T-helper 2 cell treated with Interferon-gamma antibody and Interleukin-4, amounts not matched to agents 5 μg/mL and 100 μg/mL, for 36 hours (primary cell): Measurements from ENCODE around the gene PARVG.

Source experiments
- DNase-seq: peaks from one replicate; pipeline ENCODE4 v3.0.0; 2021; ENCODE audit warnings: low spot score
- H3K27ac Mint-ChIP-seq: one replicate; pipeline ENCODE4 v1.8.0; 2021; ENCODE audit warnings: mild to moderate bottlenecking, mixed read lengths
- H3K27me3 Mint-ChIP-seq: one replicate; pipeline ENCODE4 v1.8.0; 2021; ENCODE audit warnings: low read depth, mixed read lengths
- H3K36me3 Mint-ChIP-seq: one replicate; pipeline ENCODE4 v1.8.0; 2021; ENCODE audit warnings: low read depth, mixed read lengths
- H3K4me1 Mint-ChIP-seq: one replicate; pipeline ENCODE4 v1.8.0; 2021; ENCODE audit warnings: low read depth, mixed read lengths
- H3K4me3 Mint-ChIP-seq: one replicate; pipeline ENCODE4 v1.8.0; 2022; ENCODE audit warnings: mild to moderate bottlenecking, moderate library complexity, mixed read lengths
- H3K9me3 Mint-ChIP-seq: one replicate; pipeline ENCODE4 v1.8.0; 2021; ENCODE audit warnings: mixed read lengths

Gene PARVG

DNA sequence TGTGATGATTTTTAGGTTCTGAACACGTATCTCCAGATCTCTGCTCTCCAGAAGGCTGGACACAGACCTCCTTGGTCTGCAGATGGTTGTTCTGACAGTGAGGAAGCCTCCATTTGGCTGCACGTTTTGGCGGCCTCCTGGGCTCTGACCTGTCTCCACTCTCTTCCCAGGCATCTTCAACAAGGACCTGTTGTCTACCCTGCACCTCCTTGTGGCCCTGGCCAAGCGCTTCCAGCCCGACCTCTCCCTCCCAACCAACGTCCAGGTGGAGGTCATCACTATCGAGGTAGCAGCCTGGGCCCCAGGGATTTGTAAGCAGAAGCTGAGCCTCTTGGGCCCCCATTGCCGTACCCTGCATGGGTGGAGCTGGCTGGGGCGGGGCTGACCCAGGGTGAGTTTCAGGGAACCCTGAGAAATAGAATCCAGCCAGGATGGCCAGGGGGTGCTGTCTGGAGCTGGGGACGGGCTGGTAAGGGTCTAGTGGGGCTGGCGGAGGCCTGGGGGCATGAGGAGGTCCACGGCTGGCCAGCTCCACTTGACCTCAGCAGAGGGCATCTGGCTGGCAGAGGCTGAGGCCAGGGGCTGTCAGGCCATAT is 9.8 kb downstream of the PARVG start:
- no peak for DNase-seq
- Mint-ChIP-seq H3K4me3 (no peak overlapping the region), H3K9me3 (no peaks in the 10 kb centered on the region), H3K36me3 (peaks cover 39% of the 10 kb centered on the region), H3K27ac (no peak overlapping the region), H3K4me1 (peaks cover 26% of the 10 kb centered on the region), H3K27me3 (no peaks in the 10 kb centered on the region)

DNA sequence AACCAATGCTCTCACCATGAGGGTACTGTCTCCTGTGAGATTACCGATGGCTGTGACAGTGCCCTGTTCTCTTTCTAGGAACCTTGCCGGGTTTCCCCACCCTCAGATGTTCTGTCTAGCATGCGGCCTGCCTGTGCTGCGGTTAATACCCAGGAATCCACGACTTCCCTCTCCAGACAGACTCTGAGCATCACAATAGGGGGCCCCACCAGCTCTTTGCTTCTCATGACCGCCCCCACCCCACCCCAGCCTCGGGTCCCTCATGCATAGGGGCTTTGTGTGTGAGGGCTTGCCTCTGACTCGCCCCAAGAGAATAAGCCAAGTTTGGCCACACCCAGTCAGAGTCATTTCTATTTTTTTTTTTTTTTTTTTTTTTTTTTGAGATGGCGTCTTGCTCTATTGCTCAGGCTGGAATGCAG is 10.3 kb downstream of the PARVG start:
- peaks cover 26% of the 10 kb centered on the region for H3K4me1 Mint-ChIP-seq
- DNase-seq: peak; percentile 49
- peak overlapping the region; percentile 52 for H3K27ac Mint-ChIP-seq
- peak overlapping the region; percentile 32 for H3K4me3 Mint-ChIP-seq
- H3K27me3 Mint-ChIP-seq: no peaks in the 10 kb centered on the region
- H3K9me3 Mint-ChIP-seq: no peaks in the 10 kb centered on the region
- peaks cover 37% of the 10 kb centered on the region for H3K36me3 Mint-ChIP-seq

DNA sequence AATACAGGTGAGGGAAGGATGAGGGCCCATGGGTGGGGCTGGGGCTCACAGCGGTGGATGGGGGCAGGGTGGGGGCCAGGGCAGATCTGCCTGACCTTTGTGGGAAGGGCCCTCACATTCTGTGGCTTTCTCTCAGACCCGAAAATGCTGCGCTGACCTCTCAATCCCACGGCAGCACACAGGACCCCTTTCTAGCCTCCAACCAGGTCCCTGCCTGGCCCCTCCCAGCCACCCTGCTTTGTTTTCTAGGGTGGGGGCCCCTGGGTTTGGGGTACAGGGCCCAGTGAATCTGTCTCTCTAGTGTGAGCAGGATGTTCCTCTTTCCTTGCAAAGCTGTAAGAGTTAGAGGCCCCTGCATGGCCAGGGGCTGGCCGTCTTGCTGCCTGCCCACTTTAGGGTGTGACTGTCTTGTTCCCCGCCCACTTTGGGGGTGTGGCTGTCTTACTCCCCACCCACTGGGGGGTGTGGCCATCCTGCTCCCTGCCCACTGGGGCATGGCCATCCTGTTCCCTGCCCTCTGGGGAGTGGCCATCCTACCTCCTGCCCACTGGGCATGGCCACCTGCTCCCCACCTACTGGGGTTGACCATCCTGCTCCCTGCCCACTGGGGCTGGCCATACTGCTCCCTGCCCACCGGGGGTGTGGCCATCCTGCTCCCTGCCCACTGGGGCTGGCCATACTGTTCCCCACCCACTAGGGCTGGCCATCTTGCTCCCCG is 11.5 kb downstream of the PARVG start:
- no peak overlapping the region for H3K27ac Mint-ChIP-seq
- H3K36me3 Mint-ChIP-seq: peaks cover 35% of the 10 kb centered on the region
- peaks cover 26% of the 10 kb centered on the region for H3K4me1 Mint-ChIP-seq
- H3K9me3 Mint-ChIP-seq: no peaks in the 10 kb centered on the region
- DNase-seq: peak; percentile 30
- H3K27me3 Mint-ChIP-seq: no peaks in the 10 kb centered on the region
- no peak overlapping the region for H3K4me3 Mint-ChIP-seq

DNA sequence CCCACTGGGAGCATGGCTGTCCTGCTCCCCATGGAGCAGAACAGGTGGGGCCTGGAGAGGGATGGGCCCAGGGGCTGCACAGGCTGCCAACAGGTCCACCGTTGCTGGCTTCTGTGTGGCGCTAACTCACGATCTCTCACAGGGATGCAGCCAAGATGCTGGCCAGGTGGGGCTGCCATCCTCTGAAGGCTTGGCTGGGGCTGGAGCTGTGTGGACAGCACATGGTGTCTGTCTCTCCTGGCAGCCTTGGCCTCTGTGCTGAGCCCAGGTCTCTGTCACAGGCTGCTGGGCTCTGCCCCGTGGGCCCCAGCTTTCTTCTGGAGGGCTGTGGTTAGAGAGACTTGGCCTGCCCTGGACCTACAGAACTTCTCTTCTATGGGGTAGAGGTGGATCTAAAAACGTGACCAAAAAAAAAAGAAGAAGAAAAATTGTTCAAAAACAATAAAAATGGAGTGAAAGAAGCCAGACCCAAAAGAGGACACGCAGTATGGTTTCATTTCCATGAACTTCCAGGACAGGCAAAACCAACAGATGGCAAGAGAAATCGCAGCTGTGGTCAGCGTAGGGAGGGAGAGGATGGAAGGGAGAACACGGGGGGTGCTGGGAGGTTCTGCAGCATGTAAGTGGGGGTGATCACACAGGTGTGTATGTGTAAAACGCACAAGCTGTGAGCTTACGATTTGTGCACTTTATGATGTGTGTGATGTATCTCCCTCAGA is 12.2 kb downstream of the PARVG start:
- Mint-ChIP-seq H3K36me3 (peaks cover 34% of the 10 kb centered on the region), H3K9me3 (no peaks in the 10 kb centered on the region), H3K27me3 (no peaks in the 10 kb centered on the region), H3K4me3 (peak overlapping the region; percentile 41), H3K4me1 (peaks cover 26% of the 10 kb centered on the region), H3K27ac (peak overlapping the region; percentile 58)
- no peak for DNase-seq

DNA sequence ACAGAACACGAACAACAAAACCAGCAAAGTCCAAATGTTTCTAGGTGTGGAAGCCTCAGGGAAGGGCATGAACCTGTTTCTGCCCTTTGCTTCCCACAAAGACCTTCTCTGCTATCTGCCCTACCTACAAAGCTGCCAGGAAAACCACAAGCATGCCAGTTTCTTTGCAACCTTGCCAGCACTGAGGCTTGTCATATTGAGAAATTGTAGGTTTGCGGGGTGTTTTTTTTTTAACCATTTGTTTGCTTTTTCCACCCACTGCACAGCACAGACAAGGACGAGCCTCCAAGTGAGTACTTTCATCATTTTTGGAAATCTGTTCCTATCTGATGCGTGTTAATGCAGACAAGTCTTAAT is 12.8 kb downstream of the PARVG start:
- peak overlapping the region; percentile 35 for H3K27ac Mint-ChIP-seq

DNA sequence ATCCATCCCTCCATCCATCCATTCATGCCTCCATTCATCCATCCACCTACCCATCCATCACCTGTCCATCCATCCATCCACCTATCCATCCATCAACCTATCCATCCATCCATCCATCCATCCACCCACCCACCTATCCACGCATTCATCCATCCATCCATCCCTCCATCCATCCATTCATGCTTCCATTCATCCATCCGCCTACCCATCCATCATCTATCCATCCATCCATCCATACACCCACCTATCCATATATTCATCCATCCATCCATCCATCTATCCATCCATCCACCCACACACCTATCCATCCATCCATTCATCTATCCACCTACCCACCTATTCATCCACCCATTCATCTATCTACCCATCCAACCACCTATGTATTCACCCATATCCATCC is 13.8 kb downstream of the PARVG start:
- no peak for DNase-seq
- H3K4me3 Mint-ChIP-seq: no peak overlapping the region
- peaks cover 28% of the 10 kb centered on the region for H3K4me1 Mint-ChIP-seq
- H3K9me3 Mint-ChIP-seq: no peaks in the 10 kb centered on the region
- no peak overlapping the region for H3K27ac Mint-ChIP-seq
- H3K27me3 Mint-ChIP-seq: no peaks in the 10 kb centered on the region
- peaks cover 44% of the 10 kb centered on the region for H3K36me3 Mint-ChIP-seq

More for the DNA sequence above, 12.8 kb downstream of the PARVG start:
- Mint-ChIP-seq H3K27me3 (no peaks in the 10 kb centered on the region), H3K36me3 (peaks cover 33% of the 10 kb centered on the region), H3K4me3 (peak overlapping the region; percentile 14), H3K4me1 (peaks cover 26% of the 10 kb centered on the region), H3K9me3 (no peaks in the 10 kb centered on the region)
- DNase-seq: peak; percentile 28

DNA sequence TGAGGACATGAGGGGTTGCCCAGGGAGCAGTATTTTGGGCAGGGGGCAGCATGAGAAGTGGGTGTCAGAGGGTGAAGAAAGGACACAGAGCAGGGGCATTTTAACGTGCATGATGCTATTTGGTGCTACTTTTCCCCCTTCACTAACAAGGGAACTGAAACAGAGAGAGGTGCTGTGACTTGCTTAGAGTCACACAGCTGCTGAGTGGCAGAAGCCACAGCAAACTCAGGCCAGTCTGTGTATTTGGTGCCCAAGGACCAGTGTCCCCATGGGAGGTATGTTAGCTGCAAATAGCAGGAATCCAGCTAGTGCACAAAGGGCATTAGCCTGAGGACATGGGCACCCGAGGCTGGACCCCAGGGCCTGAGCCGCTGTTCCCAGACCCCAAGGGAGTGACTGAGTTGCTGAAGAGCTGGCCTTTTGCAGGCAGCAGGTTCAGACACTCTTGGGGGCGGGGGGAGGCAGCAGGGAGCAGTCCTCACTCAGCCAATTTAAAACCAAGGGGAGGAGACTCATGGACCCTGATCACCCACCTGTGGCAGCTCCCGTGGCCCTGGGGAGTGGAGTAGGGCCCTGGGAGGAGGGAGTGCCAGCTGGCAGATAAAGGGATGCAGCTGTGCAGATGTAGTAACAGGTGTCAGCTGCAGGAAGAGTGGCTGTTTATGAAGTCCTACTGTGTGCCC is 14.6 kb downstream of the PARVG start:
- no peak overlapping the region for H3K27ac Mint-ChIP-seq
- no peaks in the 10 kb centered on the region for H3K9me3 Mint-ChIP-seq
- DNase-seq: no peak
- H3K4me1 Mint-ChIP-seq: peaks cover 32% of the 10 kb centered on the region
- H3K36me3 Mint-ChIP-seq: peaks cover 46% of the 10 kb centered on the region
- H3K27me3 Mint-ChIP-seq: no peaks in the 10 kb centered on the region
- no peak overlapping the region for H3K4me3 Mint-ChIP-seq

DNA sequence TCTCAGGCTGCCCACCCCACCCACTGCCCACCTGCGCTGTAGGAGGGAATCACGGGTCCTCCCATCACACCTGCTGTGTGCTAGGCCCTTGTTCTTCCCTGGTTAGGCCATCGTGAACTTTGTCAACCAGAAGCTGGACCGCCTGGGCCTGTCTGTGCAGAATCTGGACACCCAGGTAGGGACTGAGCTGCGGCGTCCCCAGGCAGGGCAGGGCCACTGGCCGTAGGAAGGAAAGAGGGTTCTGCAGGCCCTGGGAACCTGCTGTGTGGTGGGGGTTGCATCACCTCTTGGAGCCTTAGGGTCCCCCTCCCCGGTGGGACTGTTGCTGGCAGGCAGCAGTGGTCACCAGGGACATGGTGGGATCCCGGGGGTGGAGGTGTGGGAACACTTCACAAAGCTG is 15.5 kb downstream of the PARVG start:
- Mint-ChIP-seq H3K36me3 (peaks cover 47% of the 10 kb centered on the region), H3K4me1 (peaks cover 36% of the 10 kb centered on the region)

DNA sequence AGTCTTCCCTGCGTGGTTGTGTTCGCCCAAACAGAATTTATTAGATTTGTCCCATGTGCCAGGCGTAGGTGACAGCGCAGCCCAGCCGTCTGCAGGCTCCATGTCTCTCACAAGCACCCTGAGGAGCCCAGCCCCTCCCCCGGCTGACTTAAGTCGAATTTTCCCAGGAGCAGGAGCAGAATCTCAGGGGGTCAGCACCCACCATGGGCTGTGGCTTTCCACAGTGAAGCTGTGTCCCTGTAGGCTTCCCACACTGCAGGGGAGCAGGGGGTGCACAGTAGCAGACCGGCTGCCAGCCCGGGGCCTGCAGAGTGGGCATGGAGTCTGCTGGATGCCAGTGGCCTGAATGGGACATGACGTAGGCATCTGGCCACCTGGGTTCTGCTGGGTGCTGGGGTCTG is 16.0 kb downstream of the PARVG start:
- Mint-ChIP-seq H3K27ac (no peak overlapping the region), H3K4me1 (peaks cover 34% of the 10 kb centered on the region), H3K9me3 (no peaks in the 10 kb centered on the region), H3K27me3 (no peaks in the 10 kb centered on the region), H3K4me3 (no peak overlapping the region), H3K36me3 (peaks cover 47% of the 10 kb centered on the region)
- DNase-seq: no peak

More for the DNA sequence above, 15.5 kb downstream of the PARVG start:
- no peaks in the 10 kb centered on the region for H3K9me3 Mint-ChIP-seq
- H3K27ac Mint-ChIP-seq: no peak overlapping the region
- H3K27me3 Mint-ChIP-seq: no peaks in the 10 kb centered on the region
- DNase-seq: no peak
- no peak overlapping the region for H3K4me3 Mint-ChIP-seq

DNA sequence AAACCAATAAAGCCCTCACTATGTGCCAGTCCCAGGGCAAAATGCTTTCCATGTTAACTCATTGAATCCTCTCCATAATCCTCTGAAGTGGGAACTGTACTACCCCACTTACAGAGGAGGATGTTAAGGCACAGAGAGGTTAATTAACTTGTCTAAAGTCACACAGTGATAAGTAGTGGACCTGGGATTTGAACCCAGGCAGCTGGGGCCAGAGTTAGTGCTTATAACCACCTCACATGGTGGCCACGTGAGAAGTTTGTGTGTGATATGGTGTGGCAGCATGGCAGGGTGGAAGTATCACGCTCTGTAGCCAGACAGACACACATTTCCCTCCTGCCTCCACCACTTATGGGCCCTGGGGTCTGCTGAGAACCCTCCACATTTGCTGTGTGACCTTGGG is 16.5 kb downstream of the PARVG start:
- no peak for DNase-seq
- Mint-ChIP-seq H3K4me1 (peaks cover 32% of the 10 kb centered on the region), H3K4me3 (no peak overlapping the region), H3K27me3 (no peaks in the 10 kb centered on the region), H3K9me3 (no peaks in the 10 kb centered on the region), H3K27ac (no peak overlapping the region), H3K36me3 (peaks cover 49% of the 10 kb centered on the region)

DNA sequence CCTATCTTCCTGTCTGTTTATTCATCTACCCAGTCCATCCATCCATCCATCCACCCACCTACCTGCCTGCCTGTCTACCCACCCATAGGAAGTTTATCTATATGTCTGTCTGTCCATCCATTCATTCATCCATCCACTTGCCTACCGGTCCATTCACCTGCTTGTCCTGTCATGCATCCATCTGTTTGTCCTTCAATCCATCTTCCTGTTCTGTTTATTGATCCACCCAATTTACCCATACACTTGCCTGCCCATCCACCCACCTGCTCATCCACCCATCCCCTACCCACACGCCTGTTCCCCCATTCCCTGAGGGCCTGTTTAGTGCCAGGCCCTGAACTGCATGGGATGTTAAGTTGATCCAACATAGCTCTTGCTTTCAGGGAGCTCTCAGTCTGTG is 18.4 kb downstream of the PARVG start:
- H3K27me3 Mint-ChIP-seq: no peaks in the 10 kb centered on the region
- DNase-seq: no peak
- H3K9me3 Mint-ChIP-seq: no peaks in the 10 kb centered on the region
- no peak overlapping the region for H3K27ac Mint-ChIP-seq
- H3K4me3 Mint-ChIP-seq: no peak overlapping the region
- peaks cover 43% of the 10 kb centered on the region for H3K36me3 Mint-ChIP-seq
- peaks cover 18% of the 10 kb centered on the region for H3K4me1 Mint-ChIP-seq

DNA sequence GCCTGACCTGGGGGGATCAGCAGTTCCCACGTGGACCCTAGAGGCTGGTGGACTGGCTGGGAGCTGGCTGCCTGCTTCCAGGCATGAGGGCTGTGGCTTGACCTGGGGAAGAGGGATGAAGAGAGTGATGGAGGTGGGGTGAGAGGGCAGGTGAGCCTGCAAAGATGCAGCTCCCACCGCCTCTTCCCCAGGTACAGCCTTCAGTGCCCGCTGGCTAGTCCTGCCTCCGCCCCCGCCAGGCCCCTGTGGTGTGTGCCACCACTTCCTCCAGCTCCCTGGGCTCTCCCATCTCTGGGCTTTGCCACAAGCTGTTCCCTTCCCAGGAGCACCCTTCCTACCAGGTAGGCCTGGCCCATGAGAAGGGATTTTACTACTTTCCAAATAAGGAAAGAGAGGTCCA is 19.1 kb downstream of the PARVG start:
- Mint-ChIP-seq H3K27me3 (no peaks in the 10 kb centered on the region), H3K4me3 (no peak overlapping the region), H3K4me1 (peaks cover 13% of the 10 kb centered on the region), H3K27ac (no peak overlapping the region), H3K9me3 (no peaks in the 10 kb centered on the region), H3K36me3 (peaks cover 37% of the 10 kb centered on the region)
- DNase-seq: no peak

DNA sequence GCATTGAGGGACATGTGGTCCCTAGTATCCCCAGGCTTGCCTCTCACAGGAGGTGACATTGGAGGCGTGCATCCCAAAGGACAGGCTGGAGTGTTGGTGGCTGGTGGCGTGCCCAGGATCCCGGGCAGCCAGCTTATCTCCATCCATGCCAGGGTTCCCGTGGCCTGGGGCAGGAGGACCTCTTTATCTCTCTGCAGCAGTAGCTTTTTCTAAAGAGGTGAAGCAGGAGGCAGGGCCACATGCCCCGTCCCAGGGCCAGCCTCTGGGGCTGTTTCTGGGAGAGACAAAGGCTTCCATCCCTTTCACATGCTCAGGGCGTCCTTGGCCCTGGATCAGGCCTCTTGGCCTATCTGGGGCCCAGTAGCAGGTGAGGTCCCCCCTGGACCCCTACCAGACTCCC is 19.7 kb downstream of the PARVG start:
- H3K36me3 Mint-ChIP-seq: peaks cover 37% of the 10 kb centered on the region
- H3K27ac Mint-ChIP-seq: peak overlapping the region; percentile 20
- H3K27me3 Mint-ChIP-seq: no peaks in the 10 kb centered on the region
- H3K4me3 Mint-ChIP-seq: no peak overlapping the region
- peaks cover 13% of the 10 kb centered on the region for H3K4me1 Mint-ChIP-seq
- no peak for DNase-seq
- H3K9me3 Mint-ChIP-seq: no peaks in the 10 kb centered on the region
